OCI-LY1 (cell line): ENCODE results near the gene NGF.

ENCODE experiments used
- H2AFZ ChIP-seq: fragments of 200-600 bp; sonication (generic), shearing (Covaris generic); 2 replicates; pipeline ENCODE4 v1.6.0; 2014; ENCODE audit warnings: antibody characterized with exemption, mild to moderate bottlenecking, low read length
- H3F3A ChIP-seq: fragments of 200-600 bp; sonication (generic), shearing (Covaris generic); 2 replicates; pipeline ENCODE4 v1.6.0; 2014; ENCODE audit warnings: mild to moderate bottlenecking, antibody characterized with exemption, low read length, moderate library complexity; ENCODE audit not compliant: insufficient read depth
- H3K27ac ChIP-seq: fragments of 200-600 bp; sonication (generic); 2 replicates; pipeline ENCODE4 v1.5.1; 2014; ENCODE audit warnings: low read length, mixed run types, mild to moderate bottlenecking, low read depth; ENCODE audit not compliant: poor library complexity, severe bottlenecking
- H3K27me3 ChIP-seq: fragments of 200-600 bp; sonication (generic); 2 replicates; pipeline ENCODE4 v1.6.0; 2014; ENCODE audit warnings: antibody characterized with exemption, mild to moderate bottlenecking, low read length, moderate library complexity; ENCODE audit not compliant: insufficient read depth
- H3K36me3 ChIP-seq: fragments of 200-600 bp; sonication (generic); 2 replicates; pipeline ENCODE4 v1.6.1; 2014; ENCODE audit warnings: mild to moderate bottlenecking, antibody characterized with exemption, low read length, moderate library complexity, mixed read lengths; ENCODE audit not compliant: insufficient read depth
- H3K4me1 ChIP-seq: fragments of 200-600 bp; sonication (generic); 2 replicates; pipeline ENCODE4 v1.5.1; 2014; ENCODE audit warnings: mild to moderate bottlenecking, low read length, moderate library complexity; ENCODE audit not compliant: insufficient read depth, severe bottlenecking
- H3K4me2 ChIP-seq: fragments of 200-600 bp; sonication (generic), shearing (Covaris generic); 2 replicates; pipeline ENCODE4 v1.6.1; 2014; ENCODE audit warnings: low read length
- H3K4me3 ChIP-seq: fragments of 200-600 bp; sonication (generic); 2 replicates; pipeline ENCODE4 v1.5.1; 2014; ENCODE audit warnings: low read length, low read depth, mild to moderate bottlenecking, mixed read lengths; ENCODE audit not compliant: poor library complexity, severe bottlenecking
- H3K79me2 ChIP-seq: fragments of 200-600 bp; shearing (Covaris generic); 2 replicates; pipeline ENCODE4 v1.6.1; 2016; ENCODE audit warnings: mixed run types, low read length, mixed read lengths; ENCODE audit not compliant: insufficient read depth
- H3K9ac ChIP-seq: fragments of 200-600 bp; sonication (generic), shearing (Covaris generic); 2 replicates; pipeline ENCODE4 v1.6.1; 2014; ENCODE audit warnings: mild to moderate bottlenecking, low read length, mixed read lengths
- H3K9me2 ChIP-seq: fragments of 200-600 bp; sonication (generic), shearing (Covaris generic); 2 replicates; pipeline ENCODE4 v1.6.1; 2014; ENCODE audit warnings: low read depth, mild to moderate bottlenecking, low read length, mixed read lengths
- H3K9me3 ChIP-seq: fragments of 200-600 bp; shearing (Covaris generic); 2 replicates; pipeline ENCODE4 v1.6.1; 2014; ENCODE audit warnings: low read length, mixed read lengths
- H4K20me1 ChIP-seq: fragments of 200-600 bp; sonication (generic), shearing (Covaris generic); 2 replicates; pipeline ENCODE4 v1.6.0; 2016; ENCODE audit warnings: mild to moderate bottlenecking, low read length; ENCODE audit not compliant: insufficient read depth
- EZH2 ChIP-seq: fragments of 200-600 bp; sonication (generic), shearing (Covaris generic); IDR thresholded peaks from 2 replicates; pipeline ENCODE4 v1.8.0; 2017; ENCODE audit warnings: borderline replicate concordance, mixed run types, mild to moderate bottlenecking, antibody characterized with exemption, low read length, moderate library complexity, mixed read lengths
- TF ChIP-seq, protein P1 (sequence below): fragments of 200-600 bp; sonication (generic), shearing (Covaris generic); IDR thresholded peaks from 2 replicates; pipeline ENCODE4 v1.5.1; 2017; ENCODE audit warnings: mild to moderate bottlenecking, antibody characterized with exemption, low read length, moderate library complexity, mixed read lengths

The NGF gene

DNA sequence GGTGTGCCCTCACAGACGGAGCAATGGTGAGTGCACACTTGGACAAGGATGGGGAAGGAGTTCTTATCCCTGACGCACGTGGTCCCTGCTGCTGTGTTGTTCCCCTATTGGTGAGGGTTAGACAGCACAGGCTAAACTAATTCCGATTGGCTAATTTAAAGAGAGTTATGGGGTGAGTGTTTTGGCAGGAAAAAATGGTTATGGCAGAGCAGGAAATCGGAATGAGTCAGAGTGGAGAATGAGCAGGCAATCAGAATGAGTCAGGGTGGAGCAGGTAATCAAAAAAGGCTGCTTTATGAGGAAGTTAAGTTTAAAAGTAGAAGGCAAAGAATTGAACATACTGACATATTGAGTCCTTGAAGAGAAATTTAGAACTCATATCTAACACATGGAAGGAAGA is 100.5 kb downstream of the NGF start:
- no peaks in the 10 kb centered on the region for H3K4me1 ChIP-seq
- H3K4me2 ChIP-seq: no peak overlapping the region
- no peaks in the 10 kb centered on the region for H3K27me3 ChIP-seq
- no peaks in the 10 kb centered on the region for H3K9me2 ChIP-seq
- TF ChIP-seq EZH2: no peak
- TF ChIP-seq, protein P1, sequence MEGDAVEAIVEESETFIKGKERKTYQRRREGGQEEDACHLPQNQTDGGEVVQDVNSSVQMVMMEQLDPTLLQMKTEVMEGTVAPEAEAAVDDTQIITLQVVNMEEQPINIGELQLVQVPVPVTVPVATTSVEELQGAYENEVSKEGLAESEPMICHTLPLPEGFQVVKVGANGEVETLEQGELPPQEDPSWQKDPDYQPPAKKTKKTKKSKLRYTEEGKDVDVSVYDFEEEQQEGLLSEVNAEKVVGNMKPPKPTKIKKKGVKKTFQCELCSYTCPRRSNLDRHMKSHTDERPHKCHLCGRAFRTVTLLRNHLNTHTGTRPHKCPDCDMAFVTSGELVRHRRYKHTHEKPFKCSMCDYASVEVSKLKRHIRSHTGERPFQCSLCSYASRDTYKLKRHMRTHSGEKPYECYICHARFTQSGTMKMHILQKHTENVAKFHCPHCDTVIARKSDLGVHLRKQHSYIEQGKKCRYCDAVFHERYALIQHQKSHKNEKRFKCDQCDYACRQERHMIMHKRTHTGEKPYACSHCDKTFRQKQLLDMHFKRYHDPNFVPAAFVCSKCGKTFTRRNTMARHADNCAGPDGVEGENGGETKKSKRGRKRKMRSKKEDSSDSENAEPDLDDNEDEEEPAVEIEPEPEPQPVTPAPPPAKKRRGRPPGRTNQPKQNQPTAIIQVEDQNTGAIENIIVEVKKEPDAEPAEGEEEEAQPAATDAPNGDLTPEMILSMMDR: no peak
- H3F3A ChIP-seq: no peaks in the 10 kb centered on the region
- no peak overlapping the region for H3K9ac ChIP-seq
- no peaks in the 10 kb centered on the region for H4K20me1 ChIP-seq
- H3K27ac ChIP-seq: no peak overlapping the region
- H3K4me3 ChIP-seq: no peak overlapping the region
- no peaks in the 10 kb centered on the region for H3K36me3 ChIP-seq
- no peaks in the 10 kb centered on the region for H3K79me2 ChIP-seq
- no peak overlapping the region for H2AFZ ChIP-seq
- no peaks in the 10 kb centered on the region for H3K9me3 ChIP-seq

DNA sequence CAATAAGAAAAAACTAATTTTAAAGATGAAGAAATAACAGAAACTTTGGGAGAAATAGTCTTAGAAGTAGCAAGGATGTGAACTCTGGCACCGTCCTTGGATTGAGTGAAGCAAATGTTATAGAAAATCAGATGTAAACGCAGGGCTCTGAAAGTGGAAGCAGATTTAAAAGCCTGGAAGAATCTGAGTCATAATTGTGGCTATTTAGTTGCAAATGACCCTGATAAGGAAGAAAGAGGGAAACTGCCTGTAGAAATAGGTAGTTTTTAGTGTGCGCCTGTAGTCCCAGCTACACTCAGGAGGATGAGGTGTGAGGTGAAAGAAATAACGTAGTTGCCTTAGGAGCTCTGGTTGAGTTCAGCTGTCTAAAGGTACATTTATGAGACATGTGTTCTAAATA is 101.0 kb downstream of the NGF start:
- Histone ChIP-seq H3K27ac (no peak overlapping the region), H3K4me1 (no peaks in the 10 kb centered on the region), H3K4me2 (no peak overlapping the region), H3K4me3 (no peak overlapping the region), H3K9ac (no peak overlapping the region), H3K9me2 (no peaks in the 10 kb centered on the region), H3K79me2 (no peaks in the 10 kb centered on the region), H3K9me3 (no peaks in the 10 kb centered on the region), H4K20me1 (no peaks in the 10 kb centered on the region), H3F3A (no peaks in the 10 kb centered on the region), H3K27me3 (no peaks in the 10 kb centered on the region), H2AFZ (no peak overlapping the region), H3K36me3 (no peaks in the 10 kb centered on the region)
- TF ChIP-seq, protein P1: no peak
- no peak for TF ChIP-seq EZH2
